GM12865 (cell line): ENCODE data around the gene SLC10A7.
A peak's percentile ranks its signal among the peaks of the same experiment; 100 is the strongest.

ENCODE experiments used
- DNase-seq: peaks from one replicate; pipeline ENCODE4 v3.0.0; 2010; ENCODE audit warnings: low read depth
- H3K4me3 ChIP-seq: 2 replicates; pipeline ENCODE4 v1.5.1; 2011; ENCODE audit warnings: mild to moderate bottlenecking, low read depth, low read length, control low read depth
- CTCF ChIP-seq: IDR thresholded peaks from 2 replicates; pipeline ENCODE4 v1.5.1; 2011; ENCODE audit warnings: low read length, control low read depth, low read depth, inconsistent platforms; ENCODE audit not compliant: insufficient read depth; ENCODE audit errors: missing control alignments

SLC10A7 gene

GRCh38 chr4:146311238-146311970 lies 210.3 kb downstream of the SLC10A7 start:
- no peak overlapping the region for H3K4me3 ChIP-seq
- TF ChIP-seq CTCF, result no peak
- DNase-seq, result no peak

- DNase-seq, result peak; percentile 28
These were observed 211.3 kb downstream of the SLC10A7 start for GRCh38 chr4:146310319-146311021.

GRCh38 chr4:146308951-146309350 lies 212.8 kb downstream of the SLC10A7 start:
- H3K4me3 ChIP-seq, result no peak overlapping the region
- TF ChIP-seq CTCF, result no peak
- DNase-seq, result no peak

More at GRCh38 chr4:146310319-146311021, 211.3 kb downstream of the SLC10A7 start:
- no peak for TF ChIP-seq CTCF
- no peak overlapping the region for H3K4me3 ChIP-seq

- DNase-seq, result no peak
- H3K4me3 ChIP-seq, result no peak overlapping the region
- TF ChIP-seq CTCF, result no peak
These were observed 218.9 kb downstream of the SLC10A7 start for GRCh38 chr4:146302822-146303221.

GRCh38 chr4:146299607-146300006 lies 222.1 kb downstream of the SLC10A7 start:
- DNase-seq, result no peak
- no peak overlapping the region for H3K4me3 ChIP-seq
- no peak for TF ChIP-seq CTCF

- DNase-seq, result no peak
- no peak overlapping the region for H3K4me3 ChIP-seq
- no peak for TF ChIP-seq CTCF
These were observed 227.0 kb downstream of the SLC10A7 start for GRCh38 chr4:146294776-146295175.
